Suprapubic skin (tissue), 4 donors: ENCODE data around the gene STX16.

ENCODE experiments used
- CTCF ChIP-seq, 2 donors: fragments of 200-600 bp in 1 of 2; fragments of 450-650 bp in 1 of 2; sonication (generic) in 1 of 2; IDR thresholded peaks; one replicate each; pipeline ENCODE4 v1.5.1; 2016 to 2019; ENCODE audit warnings: antibody characterized with exemption in 2 of 2, mild to moderate bottlenecking in 1 of 2, moderate library complexity in 1 of 2
- EP300 ChIP-seq: sonication (generic); formaldehyde crosslinking; IDR thresholded peaks from one replicate; pipeline ENCODE4 v1.6.1; 2017; ENCODE audit warnings: antibody characterized with exemption
- POLR2A ChIP-seq, 2 donors: fragments of 450-650 bp; IDR thresholded peaks; one replicate each; pipeline ENCODE4 v1.6.1; 2017; ENCODE audit warnings: antibody characterized with exemption in 2 of 2, mild to moderate bottlenecking in 2 of 2, moderate library complexity in 2 of 2
- POLR2AphosphoS5 ChIP-seq, 3 donors: sonication (generic); formaldehyde crosslinking; IDR thresholded peaks; one replicate each; pipeline ENCODE4 v1.6.1; 2017; ENCODE audit warnings: antibody characterized with exemption in 3 of 3

- no peak for TF ChIP-seq CTCF (IDR thresholded peaks at IDR 0.05)
- TF ChIP-seq POLR2AphosphoS5 (IDR thresholded peaks at IDR 0.05), result no peak
- TF ChIP-seq POLR2A (IDR thresholded peaks at IDR 0.05), result no peak
- no peak for TF ChIP-seq EP300
Observed at GRCh38 chr20:58714923-58715351, 63.9 kb downstream of the STX16 start.
